HG02943 (cell line): ENCODE data around the gene TRMT112.

Experiments
- ATAC-seq: cut with Tn5 transposase; IDR thresholded peaks from one replicate; pipeline ENCODE4 v1.9.1; 2021; ENCODE audit warnings: mild to moderate bottlenecking, low read depth, moderate library complexity; ENCODE audit not compliant: unreplicated experiment

Gene TRMT112

GRCh38 chr11:64317325-64317960 is at the start of gene TRMT112:
Gene TRMT112 (minus strand): TSS chr11:64317559. CDS start chr11:64317526, 33 bp downstream.
- peak; percentile 56 for ATAC-seq

DNA sequence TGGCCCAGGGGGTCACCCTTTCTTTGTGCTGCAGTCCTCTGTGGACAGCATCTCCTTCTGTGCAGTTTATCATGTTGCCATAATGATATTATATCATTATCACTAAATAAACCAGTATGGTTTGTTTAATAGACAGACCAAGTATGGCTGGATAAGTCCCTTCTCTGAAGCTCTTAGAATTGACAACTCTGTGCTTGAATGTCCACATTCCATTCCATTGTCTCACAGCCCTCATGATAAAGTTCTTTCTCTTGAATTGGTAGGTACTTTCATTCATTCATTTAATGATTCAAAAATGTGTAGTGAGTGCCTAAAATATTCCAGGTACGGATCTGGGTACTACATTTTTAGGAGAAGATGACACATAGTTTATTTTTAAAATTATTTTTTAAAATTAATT is 49.4 kb upstream of the TRMT112 start:
- no peak for ATAC-seq

GRCh38 chr11:64364911-64365310 is 47.6 kb upstream of the TRMT112 start:
- no peak for ATAC-seq

- ATAC-seq, result no peak
Observed at GRCh38 chr11:64364435-64364834, 47.1 kb upstream of the TRMT112 start.

DNA sequence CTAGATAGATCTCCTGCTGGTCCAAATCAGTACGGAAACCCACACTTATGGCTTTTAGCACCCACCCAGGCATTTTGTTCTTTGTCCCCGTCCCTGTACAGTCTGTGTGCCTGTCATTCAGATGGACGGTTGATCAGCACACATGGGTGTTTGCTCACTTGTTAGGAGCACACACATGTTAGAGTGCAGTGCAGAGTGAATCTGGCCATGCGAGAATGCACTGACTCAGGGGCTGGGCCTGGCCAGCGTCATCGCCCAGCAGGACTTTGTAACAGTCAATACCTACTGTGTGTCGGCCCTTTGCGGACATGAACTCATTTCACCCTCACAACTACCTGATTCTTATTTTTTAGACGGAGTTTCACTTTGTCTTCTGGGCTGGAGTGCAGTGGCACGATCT is 45.0 kb upstream of the TRMT112 start:
- no peak for ATAC-seq

- ATAC-seq, result no peak
Observed at GRCh38 chr11:64361659-64362058, 44.3 kb upstream of the TRMT112 start.

GRCh38 chr11:64360448-64360921 is 43.1 kb upstream of the TRMT112 start:
- ATAC-seq, result no peak

GRCh38 chr11:64359712-64360445 is 42.5 kb upstream of the TRMT112 start:
- ATAC-seq, result no peak

- ATAC-seq, result no peak
Observed at GRCh38 chr11:64358907-64359711, 41.8 kb upstream of the TRMT112 start, which contains the start of gene RPS6KA4. Gene RPS6KA4 (plus strand): TSS chr11:64359162. CDS start chr11:64359236, 74 bp downstream.

DNA sequence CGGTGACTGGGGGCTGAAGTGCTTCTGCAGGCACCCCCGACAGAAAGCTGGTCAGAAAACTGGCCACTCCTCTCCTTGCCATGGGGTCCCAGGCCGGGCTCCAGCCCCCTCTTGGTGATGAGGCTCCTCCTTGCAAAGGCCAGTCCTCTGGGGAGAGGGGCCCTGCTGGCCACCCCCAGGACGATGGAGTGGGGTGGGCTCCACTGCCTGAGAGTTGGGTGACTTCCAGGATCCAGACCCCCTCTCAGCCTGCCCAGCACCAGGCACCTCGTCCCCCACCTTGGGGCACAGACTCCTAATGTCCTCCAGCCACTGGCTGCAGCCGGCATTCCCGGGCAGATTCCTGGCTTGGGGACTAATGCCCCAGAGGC is 41.2 kb upstream of the TRMT112 start:
- no peak for ATAC-seq

GRCh38 chr11:64357904-64358535 is 40.7 kb upstream of the TRMT112 start:
- ATAC-seq, result no peak

GRCh38 chr11:64357446-64357845 is 40.1 kb upstream of the TRMT112 start:
- ATAC-seq, result no peak

DNA sequence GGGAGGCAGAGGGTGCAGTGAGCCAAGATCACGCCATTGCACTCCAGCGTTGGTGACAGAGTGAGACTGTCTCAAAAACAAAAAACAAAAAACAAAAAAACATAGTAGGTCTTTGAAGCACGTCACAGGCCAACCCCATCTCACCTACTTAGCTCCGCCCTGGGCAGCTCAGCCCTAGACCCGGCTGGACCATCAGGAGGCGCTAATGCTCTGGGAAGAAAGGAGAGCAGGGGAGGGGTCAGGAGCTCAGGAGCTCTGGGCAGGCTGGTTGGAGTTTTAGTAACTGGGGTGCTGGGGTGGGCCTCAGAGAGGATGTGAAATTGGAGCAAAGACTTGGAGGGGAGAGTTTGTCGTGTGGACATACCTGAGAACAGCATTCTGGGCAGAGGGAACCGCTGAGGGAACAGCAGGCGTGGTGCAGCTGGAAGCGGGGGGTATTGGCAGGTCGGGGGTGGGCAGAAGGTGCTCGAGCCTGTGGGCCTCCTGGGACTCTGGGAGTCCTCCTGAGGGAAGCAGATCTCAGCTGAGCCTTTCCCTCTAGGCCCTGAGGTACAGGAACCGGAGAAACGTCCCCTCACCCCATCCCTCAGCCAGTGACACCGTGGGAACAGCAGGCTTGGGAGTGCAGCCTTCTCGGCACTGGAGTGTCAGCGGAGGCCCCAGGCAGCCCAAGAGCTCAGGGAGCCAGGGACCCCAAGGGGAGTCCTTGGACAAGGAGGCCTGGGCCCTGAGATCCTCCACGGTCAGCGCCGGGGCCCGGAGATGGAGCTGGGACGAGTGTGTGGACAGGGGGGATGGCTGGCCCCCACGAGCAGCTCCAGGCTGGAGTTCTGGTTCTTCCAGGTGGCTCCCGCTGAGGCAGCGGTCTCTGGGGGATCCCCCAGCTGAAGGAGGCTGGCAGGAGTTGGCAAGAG is 39.4 kb upstream of the TRMT112 start:
- no peak for ATAC-seq

DNA sequence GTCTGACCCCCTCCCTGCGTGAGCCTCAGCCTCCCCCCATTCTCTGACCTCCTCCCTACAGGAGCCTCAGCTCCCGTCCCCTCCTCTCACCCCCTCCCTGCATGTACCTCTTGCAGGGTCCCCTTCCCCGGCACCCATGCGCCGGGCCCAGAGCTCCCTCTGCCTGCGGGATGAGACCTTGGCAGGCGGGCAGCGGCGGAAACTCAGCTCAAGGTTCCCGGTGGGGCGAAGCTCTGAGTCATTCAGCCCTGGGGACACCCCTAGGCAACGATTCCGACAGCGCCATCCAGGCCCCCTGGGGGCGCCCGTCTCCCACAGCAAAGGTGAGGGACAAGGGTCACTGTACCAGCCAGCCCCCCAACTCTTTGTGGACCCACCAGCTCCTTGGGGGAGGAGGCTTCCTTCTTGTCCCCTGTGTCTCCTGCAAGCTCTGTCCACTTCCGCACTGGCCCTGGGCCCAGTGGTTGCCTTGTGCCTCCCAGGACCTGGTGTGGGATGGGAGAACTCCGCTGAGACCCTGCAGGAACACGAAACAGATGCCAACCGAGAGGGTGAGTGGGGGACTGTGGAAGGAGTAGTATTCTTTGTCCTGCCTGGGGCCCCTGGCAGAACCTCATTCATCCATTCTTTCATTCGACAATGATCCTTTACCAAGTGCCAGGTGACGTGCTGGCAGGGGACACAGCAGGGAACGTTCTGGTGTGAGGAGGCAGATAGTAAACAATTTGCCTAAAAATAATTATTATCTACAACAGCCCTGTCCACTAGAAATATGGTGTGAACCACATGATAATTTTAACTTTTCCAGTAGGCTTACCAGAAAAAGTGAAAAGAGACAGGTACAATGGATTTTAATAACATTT is 38.0 kb upstream of the TRMT112 start:
- ATAC-seq, result no peak

DNA sequence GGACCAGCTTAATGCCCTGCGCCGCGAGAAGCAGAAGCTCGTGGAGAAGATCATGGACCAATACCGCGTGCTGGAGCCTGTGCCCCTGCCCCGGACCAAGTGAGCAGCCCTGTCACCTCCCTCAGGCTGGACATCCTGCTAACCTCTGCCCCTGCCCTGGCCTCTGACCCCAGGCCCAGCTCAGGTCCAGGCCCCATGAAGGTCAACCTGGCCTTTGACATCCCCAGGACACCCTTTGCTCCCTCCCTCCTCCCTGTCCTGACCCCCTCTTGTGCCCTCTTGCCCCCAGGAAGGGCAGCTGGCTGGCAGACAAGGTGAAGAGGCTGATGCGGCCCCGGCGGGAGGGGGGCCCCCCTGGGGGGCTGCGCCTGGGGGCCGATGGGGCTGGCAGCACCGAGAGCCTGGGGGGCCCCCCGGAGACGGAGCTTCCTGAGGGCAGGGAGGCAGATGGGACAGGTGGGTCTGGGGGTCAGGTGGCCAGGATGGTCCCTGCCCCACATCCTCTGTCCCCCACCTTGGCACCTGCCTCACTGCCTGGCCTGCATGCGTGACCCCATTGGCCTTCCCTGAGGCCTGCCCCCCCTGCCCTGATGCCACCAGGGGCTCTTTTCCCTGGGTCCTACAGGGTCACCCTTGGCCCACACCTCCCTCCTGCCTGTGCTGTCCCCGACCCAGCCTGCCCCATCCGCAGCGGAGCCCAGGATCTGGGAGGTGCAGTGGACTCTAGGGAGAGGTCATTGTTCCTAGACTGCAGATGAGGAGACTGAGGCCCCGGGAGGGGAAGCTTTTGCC is 36.6 kb upstream of the TRMT112 start:
- ATAC-seq, result no peak

DNA sequence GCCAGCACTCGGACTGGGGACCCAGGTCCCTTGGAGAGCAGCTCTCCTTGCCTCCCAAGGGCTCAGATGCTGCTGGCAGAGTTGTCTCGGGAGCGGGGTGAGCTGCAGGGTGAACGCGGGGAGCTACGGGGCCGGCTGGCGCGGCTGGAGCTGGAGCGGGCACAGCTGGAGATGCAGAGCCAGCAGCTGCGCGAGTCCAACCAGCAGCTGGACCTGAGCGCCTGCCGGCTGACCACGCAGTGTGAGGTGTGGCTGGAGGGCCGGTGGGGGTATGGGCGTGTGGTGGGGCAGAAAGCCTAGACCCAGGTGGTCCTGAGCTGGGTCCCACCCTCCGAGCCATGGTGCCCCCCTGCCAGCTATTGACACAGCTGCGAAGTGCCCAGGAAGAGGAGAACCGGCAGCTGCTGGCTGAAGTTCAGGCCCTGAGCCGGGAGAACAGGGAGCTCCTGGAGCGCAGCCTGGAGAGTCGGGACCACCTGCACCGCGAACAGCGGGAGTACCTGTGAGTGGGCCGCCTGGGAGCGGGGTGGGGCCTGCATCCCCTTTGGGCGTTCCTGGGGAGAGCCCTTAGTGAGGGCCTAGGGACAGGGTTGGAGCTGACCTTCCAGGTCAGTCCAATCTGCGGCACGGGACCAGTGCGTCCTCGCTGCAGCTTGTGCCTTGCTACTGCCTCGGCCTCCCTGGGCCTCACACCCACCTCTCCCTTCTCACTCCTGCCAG is 35.8 kb upstream of the TRMT112 start:
- ATAC-seq, result no peak
